Brain microvascular endothelial cell (primary cell): ENCODE results near the gene PLA2G4A.

ENCODE experiments used
- DNase-seq: peaks from one replicate; pipeline ENCODE4 v3.0.0-alpha.2; 2020
- H3K27ac ChIP-seq: fragments of 250-450 bp; sonication (Bioruptor Pico); 2 replicates; pipeline ENCODE4 v1.5.1; 2020; ENCODE audit warnings: mild to moderate bottlenecking, moderate library complexity
- H3K27me3 ChIP-seq: fragments of 250-450 bp; sonication (Bioruptor Pico); replicated peaks from 2 replicates; pipeline ENCODE4 v1.5.1; 2020; ENCODE audit warnings: mild to moderate bottlenecking
- H3K36me3 ChIP-seq: fragments of 250-450 bp; sonication (Bioruptor Pico); replicated peaks from 2 replicates; pipeline ENCODE4 v1.5.1; 2020; ENCODE audit warnings: mild to moderate bottlenecking
- H3K4me3 ChIP-seq: 2 replicates; pipeline ENCODE4 v1.5.1; 2011; ENCODE audit warnings: low read depth, mild to moderate bottlenecking, control low read depth, low read length, moderate library complexity
- in situ Hi-C: cut with HindIII; loops from 2 replicates; pipeline ENCODE4 v1.10.0; 2017; ENCODE audit warnings: low sequenced_read_pairs, low pct_ligation_motif_present
- TF ChIP-seq, protein P1 (sequence below): IDR thresholded peaks from 2 replicates; pipeline ENCODE4 v1.5.1; 2011; ENCODE audit warnings: low read depth, mild to moderate bottlenecking, moderate library complexity, low read length, control low read depth, inconsistent platforms; ENCODE audit errors: missing control alignments

Gene PLA2G4A

GRCh38 chr1:186831168-186831567, 2.4 kb downstream of the PLA2G4A start:
- DNase-seq, result no peak
- Histone ChIP-seq H3K36me3 (no peaks in the 10 kb centered on the region), H3K27ac (no peak overlapping the region), H3K4me3 (no peak overlapping the region), H3K27me3 (no peaks in the 10 kb centered on the region)
- in situ Hi-C loops, result no loop called here
- TF ChIP-seq, protein P1, sequence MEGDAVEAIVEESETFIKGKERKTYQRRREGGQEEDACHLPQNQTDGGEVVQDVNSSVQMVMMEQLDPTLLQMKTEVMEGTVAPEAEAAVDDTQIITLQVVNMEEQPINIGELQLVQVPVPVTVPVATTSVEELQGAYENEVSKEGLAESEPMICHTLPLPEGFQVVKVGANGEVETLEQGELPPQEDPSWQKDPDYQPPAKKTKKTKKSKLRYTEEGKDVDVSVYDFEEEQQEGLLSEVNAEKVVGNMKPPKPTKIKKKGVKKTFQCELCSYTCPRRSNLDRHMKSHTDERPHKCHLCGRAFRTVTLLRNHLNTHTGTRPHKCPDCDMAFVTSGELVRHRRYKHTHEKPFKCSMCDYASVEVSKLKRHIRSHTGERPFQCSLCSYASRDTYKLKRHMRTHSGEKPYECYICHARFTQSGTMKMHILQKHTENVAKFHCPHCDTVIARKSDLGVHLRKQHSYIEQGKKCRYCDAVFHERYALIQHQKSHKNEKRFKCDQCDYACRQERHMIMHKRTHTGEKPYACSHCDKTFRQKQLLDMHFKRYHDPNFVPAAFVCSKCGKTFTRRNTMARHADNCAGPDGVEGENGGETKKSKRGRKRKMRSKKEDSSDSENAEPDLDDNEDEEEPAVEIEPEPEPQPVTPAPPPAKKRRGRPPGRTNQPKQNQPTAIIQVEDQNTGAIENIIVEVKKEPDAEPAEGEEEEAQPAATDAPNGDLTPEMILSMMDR, result no peak

DNA sequence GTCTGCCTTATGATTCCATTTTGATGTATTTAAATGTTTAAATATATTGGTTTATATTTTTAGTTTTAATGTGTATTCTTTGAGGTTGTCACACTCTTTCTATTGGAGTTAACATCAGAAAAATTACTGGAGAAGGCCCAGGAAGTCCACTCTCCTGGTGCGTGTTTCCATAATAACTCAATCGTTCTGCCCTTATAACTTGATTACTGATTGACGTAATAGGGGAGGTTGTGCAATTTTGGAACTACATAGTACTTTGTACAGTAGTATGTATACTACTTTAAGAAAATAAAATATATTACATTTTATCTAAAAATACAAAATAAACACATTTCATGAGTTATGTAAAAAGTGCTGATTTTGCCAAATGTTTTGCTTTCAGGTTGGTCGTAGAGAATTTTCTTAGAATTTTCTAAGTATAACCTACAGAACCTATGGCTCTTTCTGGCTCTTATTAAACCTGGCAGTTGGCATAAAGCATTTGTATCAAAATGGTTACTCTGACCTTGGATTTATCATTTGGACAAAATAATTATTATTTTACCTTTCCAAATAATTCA, 5.7 kb downstream of the PLA2G4A start:
- DNase-seq, result no peak
- Histone ChIP-seq H3K27ac (no peak overlapping the region), H3K36me3 (no peaks in the 10 kb centered on the region), H3K27me3 (no peaks in the 10 kb centered on the region), H3K4me3 (no peak overlapping the region)
- TF ChIP-seq, protein P1, result no peak
- in situ Hi-C loops, result no loop called here

GRCh38 chr1:186835448-186835847, 6.7 kb downstream of the PLA2G4A start:
- TF ChIP-seq, protein P1, result no peak
- DNase-seq, result no peak
- H3K36me3 ChIP-seq, result no peaks in the 10 kb centered on the region
- no peak overlapping the region for H3K27ac ChIP-seq
- in situ Hi-C loops, result no loop called here
- no peak overlapping the region for H3K4me3 ChIP-seq
- H3K27me3 ChIP-seq, result no peaks in the 10 kb centered on the region

DNA sequence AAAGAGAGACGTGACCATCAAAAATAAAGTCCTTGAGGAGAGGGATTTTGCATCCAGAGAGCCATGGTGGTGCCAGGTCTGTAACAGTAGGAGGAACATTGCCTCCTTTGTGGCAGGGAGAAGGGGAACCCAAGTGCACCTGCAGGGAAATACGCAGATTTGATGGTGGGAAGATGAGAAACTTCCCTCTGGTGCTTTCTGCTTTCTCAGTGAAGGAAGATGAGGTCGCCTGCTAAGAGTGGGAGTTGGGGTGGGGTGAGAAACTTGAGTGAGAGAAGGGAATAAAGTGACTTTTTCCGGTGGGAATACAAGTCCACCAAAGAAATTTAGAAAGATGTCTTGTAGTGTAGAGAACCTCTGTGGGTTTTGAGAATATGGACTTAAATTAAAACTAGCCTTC, 9.1 kb downstream of the PLA2G4A start:
- Histone ChIP-seq H3K4me3 (no peak overlapping the region), H3K27ac (no peak overlapping the region), H3K36me3 (no peaks in the 10 kb centered on the region), H3K27me3 (no peaks in the 10 kb centered on the region)
- in situ Hi-C loops, result no loop called here
- no peak for DNase-seq
- TF ChIP-seq, protein P1, result no peak

DNA sequence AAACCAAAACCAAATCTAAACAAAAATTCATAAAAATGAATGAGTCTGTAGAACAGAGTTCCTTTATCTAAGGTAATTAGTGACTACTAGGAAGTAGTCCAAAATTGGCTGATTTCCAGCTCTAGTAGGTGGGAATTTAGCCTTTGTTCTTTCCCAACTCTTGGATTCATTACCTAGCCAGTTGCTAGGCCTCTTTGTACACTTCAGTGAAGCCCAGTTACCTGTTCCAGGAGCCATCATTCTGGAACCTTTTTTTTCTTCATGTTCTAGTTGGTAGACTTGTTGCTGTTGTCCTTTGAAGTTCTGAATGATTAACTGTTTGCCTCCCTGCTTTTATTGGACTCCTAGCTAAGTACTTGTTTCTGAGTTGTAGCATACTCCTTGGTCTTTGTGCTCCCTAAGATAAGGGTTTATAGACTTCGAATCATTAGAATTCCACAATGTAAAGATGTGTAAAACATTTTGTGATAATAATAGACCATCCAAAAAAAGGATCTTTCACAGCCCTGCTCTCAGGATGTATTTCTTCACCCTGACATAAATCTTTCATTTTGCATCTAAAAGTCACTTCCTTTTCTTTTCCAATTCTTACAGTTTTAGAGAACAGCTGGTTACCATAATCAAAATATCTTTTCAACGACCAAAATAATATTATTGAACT, 9.8 kb downstream of the PLA2G4A start:
- Histone ChIP-seq H3K27ac (no peak overlapping the region), H3K27me3 (no peaks in the 10 kb centered on the region), H3K36me3 (no peaks in the 10 kb centered on the region), H3K4me3 (no peak overlapping the region)
- no peak for DNase-seq
- TF ChIP-seq, protein P1, result no peak
- in situ Hi-C loops, result no loop called here

GRCh38 chr1:186839041-186839400, 10.3 kb downstream of the PLA2G4A start:
- in situ Hi-C loops, result no loop called here

More at GRCh38 chr1:186839041-186839400, 10.3 kb downstream of the PLA2G4A start:
- TF ChIP-seq, protein P1, result no peak
- Histone ChIP-seq H3K4me3 (no peak overlapping the region), H3K27me3 (no peaks in the 10 kb centered on the region), H3K36me3 (no peaks in the 10 kb centered on the region), H3K27ac (no peak overlapping the region)
- no peak for DNase-seq
